HL-60 (cell line): ENCODE results near the gene TBC1D1.

Experiments
- CTCF ChIP-seq: IDR thresholded peaks from one replicate; pipeline ENCODE4 v1.5.1; 2011; ENCODE audit warnings: low read length, control low read depth, inconsistent platforms; ENCODE audit not compliant: insufficient read depth
- POLR2AphosphoS5 ChIP-seq: IDR thresholded peaks from 2 replicates; pipeline ENCODE4 v1.6.1; 2012; ENCODE audit warnings: low read depth
- REST ChIP-seq: IDR thresholded peaks from 2 replicates; pipeline ENCODE4 v1.6.1; 2012; ENCODE audit warnings: low read depth; ENCODE audit not compliant: insufficient replicate concordance
- SPI1 ChIP-seq: IDR thresholded peaks from 2 replicates; pipeline ENCODE4 v1.6.1; 2012; ENCODE audit warnings: low read depth, mild to moderate bottlenecking, borderline replicate concordance

- TF ChIP-seq POLR2AphosphoS5 (no peak), CTCF (no peak), REST (no peak), SPI1 (no peak)
Measured at GRCh38 chr4:38163216-38164006, 272.5 kb downstream of the TBC1D1 start.
